Large intestine (tissue), 3 donors: Measurements from ENCODE around the gene INPP5F. TPM values are rescaled to one million over a fixed set of nuclear protein-coding genes. Genes with fewer than 3 reads are reported as not detected.

Experiments used
- DNase-seq, 2 donors: peaks; one replicate each; pipeline versions ENCODE4 v3.0.0 to v3.0.0-alpha.2; 2013
- H3K27ac ChIP-seq: one replicate; pipeline ENCODE4 v1.5.1; 2013; ENCODE audit warnings: low read length
- H3K27me3 ChIP-seq: 2 replicates; pipeline ENCODE4 v1.6.1; 2013; ENCODE audit warnings: low read length; ENCODE audit not compliant: control insufficient read depth, insufficient read depth
- H3K36me3 ChIP-seq: 2 replicates; pipeline ENCODE4 v1.6.1; 2013; ENCODE audit warnings: low read length; ENCODE audit not compliant: control insufficient read depth, insufficient read depth
- H3K4me1 ChIP-seq: one replicate; pipeline ENCODE4 v1.6.1; 2013; ENCODE audit warnings: low read length; ENCODE audit not compliant: control insufficient read depth, insufficient read depth
- H3K4me3 ChIP-seq: one replicate; pipeline ENCODE4 v1.5.1; 2013; ENCODE audit warnings: low read length
- H3K9me3 ChIP-seq: one replicate; pipeline ENCODE4 v1.6.1; 2013; ENCODE audit warnings: mild to moderate bottlenecking, low read depth, low read length, moderate library complexity; ENCODE audit not compliant: control insufficient read depth
- WGBS: methylation state at CpG from one replicate; pipeline ENCODE4 v1.1.5; 2013; ENCODE audit warnings: low lambda C conversion rate; ENCODE audit not compliant: insufficient coverage; 5-methylcytosine and 5-hydroxymethylcytosine counted together
- polyA plus RNA-seq: library from polyadenylated mRNA; unstranded; fragments of 120-200 nt; gene quantifications from one replicate; pipeline ENCODE4 v1.2.1, GENCODE V29; 2013

Gene INPP5F
- polyA plus RNA-seq, 1 donor, result 24.7 TPM

GRCh38 chr10:119724593-119725516 is 995 bp upstream of the INPP5F start:
- Histone ChIP-seq H3K4me1 (peaks cover 14% of the 10 kb centered on the region), H3K27ac (peak overlapping the region; percentile 91), H3K9me3 (no peaks in the 10 kb centered on the region), H3K36me3 (no peaks in the 10 kb centered on the region), H3K27me3 (no peaks in the 10 kb centered on the region), H3K4me3 (peak overlapping the region; percentile 71)
- DNase-seq, result peak; percentile 29 to 53
- WGBS, result 51% methylated on average over 3 of the region's 21 CpGs

- DNase-seq, result no peak
- Histone ChIP-seq H3K27ac (peak overlapping the region; percentile 91), H3K9me3 (no peaks in the 10 kb centered on the region), H3K4me1 (peaks cover 14% of the 10 kb centered on the region), H3K4me3 (peak overlapping the region; percentile 71), H3K36me3 (no peaks in the 10 kb centered on the region), H3K27me3 (no peaks in the 10 kb centered on the region)
- WGBS, result no CpG with 5 or more reads among the region's 32 CpGs
Observed at GRCh38 chr10:119725517-119725827, 378 bp upstream of the INPP5F start.

- DNase-seq, result no peak
- WGBS, result 100% methylated on average over 2 of the region's 14 CpGs
Observed at GRCh38 chr10:119726676-119727261, 919 bp downstream of the INPP5F start.

GRCh38 chr10:119728172-119728800 is 2.4 kb downstream of the INPP5F start:
- no peaks in the 10 kb centered on the region for H3K27me3 ChIP-seq
- no peak overlapping the region for H3K4me3 ChIP-seq
- 100% methylated on average over 2 of the region's 3 CpGs for WGBS
- no peaks in the 10 kb centered on the region for H3K36me3 ChIP-seq
- H3K4me1 ChIP-seq, result peaks cover 14% of the 10 kb centered on the region
- H3K27ac ChIP-seq, result no peak overlapping the region
- no peak for DNase-seq
- H3K9me3 ChIP-seq, result no peaks in the 10 kb centered on the region

More at GRCh38 chr10:119726676-119727261, 919 bp downstream of the INPP5F start:
- H3K36me3 ChIP-seq, result no peaks in the 10 kb centered on the region
- H3K4me3 ChIP-seq, result peak overlapping the region; percentile 78
- H3K4me1 ChIP-seq, result peaks cover 14% of the 10 kb centered on the region
- H3K9me3 ChIP-seq, result no peaks in the 10 kb centered on the region
- peak overlapping the region; percentile 49 for H3K27ac ChIP-seq
- H3K27me3 ChIP-seq, result no peaks in the 10 kb centered on the region

GRCh38 chr10:119734396-119735332 is 8.8 kb downstream of the INPP5F start:
- H3K4me3 ChIP-seq, result no peak overlapping the region
- no peaks in the 10 kb centered on the region for H3K9me3 ChIP-seq
- DNase-seq, result no peak
- no peak overlapping the region for H3K27ac ChIP-seq
- H3K4me1 ChIP-seq, result peaks cover 5% of the 10 kb centered on the region
- WGBS, result no CpG with 5 or more reads among the region's 1 CpG
- no peaks in the 10 kb centered on the region for H3K27me3 ChIP-seq
- H3K36me3 ChIP-seq, result no peaks in the 10 kb centered on the region

- Histone ChIP-seq H3K36me3 (no peaks in the 10 kb centered on the region), H3K27me3 (no peaks in the 10 kb centered on the region), H3K4me3 (no peak overlapping the region), H3K4me1 (peaks cover 5% of the 10 kb centered on the region), H3K9me3 (no peaks in the 10 kb centered on the region), H3K27ac (no peak overlapping the region)
- DNase-seq, result no peak
- 100% methylated on average over 1 of the region's 3 CpGs for WGBS
Observed at GRCh38 chr10:119735451-119735850, 9.6 kb downstream of the INPP5F start.

- DNase-seq, result no peak
- no CpG with 5 or more reads among the region's 1 CpG for WGBS
- no peak overlapping the region for H3K4me3 ChIP-seq
- H3K9me3 ChIP-seq, result no peaks in the 10 kb centered on the region
- no peak overlapping the region for H3K27ac ChIP-seq
- H3K27me3 ChIP-seq, result no peaks in the 10 kb centered on the region
- H3K4me1 ChIP-seq, result peaks cover 5% of the 10 kb centered on the region
- H3K36me3 ChIP-seq, result no peaks in the 10 kb centered on the region
Observed at GRCh38 chr10:119736220-119736619, 10.4 kb downstream of the INPP5F start.

- H3K27me3 ChIP-seq, result no peaks in the 10 kb centered on the region
- no peak overlapping the region for H3K4me3 ChIP-seq
- H3K9me3 ChIP-seq, result no peaks in the 10 kb centered on the region
- peaks cover 5% of the 10 kb centered on the region for H3K4me1 ChIP-seq
- DNase-seq, result no peak
- 85% methylated on average over 2 of the region's 2 CpGs for WGBS
- no peaks in the 10 kb centered on the region for H3K36me3 ChIP-seq
- peak overlapping the region; percentile 26 for H3K27ac ChIP-seq
Observed at GRCh38 chr10:119737039-119737663, 11.3 kb downstream of the INPP5F start.

- peak; percentile 48 to 72 for DNase-seq
- Histone ChIP-seq H3K9me3 (no peaks in the 10 kb centered on the region), H3K4me3 (no peak overlapping the region), H3K36me3 (no peaks in the 10 kb centered on the region), H3K27ac (peak overlapping the region; percentile 26), H3K4me1 (peaks cover 10% of the 10 kb centered on the region), H3K27me3 (no peaks in the 10 kb centered on the region)
- no CpG with 5 or more reads among the region's 1 CpG for WGBS
Observed at GRCh38 chr10:119737823-119738222, 12.0 kb downstream of the INPP5F start.
